ENCODE data around the gene YIF1B.

The YIF1B gene

DNA sequence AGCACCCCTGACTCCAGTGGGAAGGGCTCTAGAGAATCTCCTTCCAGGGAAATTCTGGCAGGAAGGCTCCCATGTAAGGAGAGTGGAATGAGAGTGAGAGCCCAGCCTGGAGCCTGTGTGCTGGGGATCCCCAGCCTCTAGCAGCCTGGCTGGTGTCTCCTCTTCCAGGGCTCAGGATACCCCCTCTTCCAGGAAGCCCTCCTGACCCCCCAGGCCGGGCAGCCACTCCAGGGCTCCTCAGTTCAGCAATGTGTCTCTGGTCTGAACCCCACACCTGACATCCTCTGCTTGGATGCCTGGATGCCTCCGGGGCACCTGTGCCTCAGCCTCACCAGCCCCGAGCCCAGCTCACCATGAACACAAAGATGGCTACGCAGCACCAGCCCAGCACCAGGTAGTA is 8.7 kb downstream of the YIF1B start:
- DNase-seq (ENCODE audit: low spot score), result no peak
- TF ChIP-seq, protein P1, sequence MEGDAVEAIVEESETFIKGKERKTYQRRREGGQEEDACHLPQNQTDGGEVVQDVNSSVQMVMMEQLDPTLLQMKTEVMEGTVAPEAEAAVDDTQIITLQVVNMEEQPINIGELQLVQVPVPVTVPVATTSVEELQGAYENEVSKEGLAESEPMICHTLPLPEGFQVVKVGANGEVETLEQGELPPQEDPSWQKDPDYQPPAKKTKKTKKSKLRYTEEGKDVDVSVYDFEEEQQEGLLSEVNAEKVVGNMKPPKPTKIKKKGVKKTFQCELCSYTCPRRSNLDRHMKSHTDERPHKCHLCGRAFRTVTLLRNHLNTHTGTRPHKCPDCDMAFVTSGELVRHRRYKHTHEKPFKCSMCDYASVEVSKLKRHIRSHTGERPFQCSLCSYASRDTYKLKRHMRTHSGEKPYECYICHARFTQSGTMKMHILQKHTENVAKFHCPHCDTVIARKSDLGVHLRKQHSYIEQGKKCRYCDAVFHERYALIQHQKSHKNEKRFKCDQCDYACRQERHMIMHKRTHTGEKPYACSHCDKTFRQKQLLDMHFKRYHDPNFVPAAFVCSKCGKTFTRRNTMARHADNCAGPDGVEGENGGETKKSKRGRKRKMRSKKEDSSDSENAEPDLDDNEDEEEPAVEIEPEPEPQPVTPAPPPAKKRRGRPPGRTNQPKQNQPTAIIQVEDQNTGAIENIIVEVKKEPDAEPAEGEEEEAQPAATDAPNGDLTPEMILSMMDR (conservative IDR thresholded peaks at IDR 0.05; ENCODE audit: low read depth), result no peak
- H3K27ac ChIP-seq, result peak overlapping the region; percentile 99
- POLR2A ChIA-PET (ENCODE audit: low non-redundant PET), result interaction anchor here (0.6 kb wide), 1 partner anchor 14 kb away, joined by 3 read pairs; no protein-coding TSS in a partner anchor
- CTCF ChIA-PET, result interaction anchor here (0.7 to 1.6 kb wide), 2 partner anchors 12 to 63 kb away, joined by 3 to 4 read pairs; partner anchors contain the start of gene KCNK6

DNA sequence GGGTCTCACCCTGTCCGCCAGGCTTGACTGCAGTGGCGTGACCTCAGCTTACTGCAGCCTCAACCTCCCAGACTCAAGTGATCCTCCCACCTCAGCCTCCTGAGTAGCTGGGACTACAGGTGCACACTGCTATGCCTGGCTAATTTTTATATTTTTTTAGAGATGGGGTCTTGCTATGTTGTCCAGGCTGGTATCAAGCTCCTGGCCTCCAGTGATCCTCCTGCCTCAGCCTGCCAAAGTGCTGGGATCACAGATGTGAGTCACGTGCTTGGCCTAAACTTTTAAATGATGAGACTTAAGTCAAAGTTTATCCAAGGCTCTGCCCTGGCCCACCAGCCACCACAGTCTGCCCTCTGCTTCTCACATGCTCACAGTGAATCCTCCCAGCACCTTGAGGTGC is 9.5 kb downstream of the YIF1B start:
- CTCF ChIA-PET, result interaction anchor here (0.7 kb wide), 1 partner anchor 13 kb away, joined by 3 read pairs; the partner anchor contains the start of gene KCNK6
- POLR2A ChIA-PET (ENCODE audit: low non-redundant PET), result no interaction called here
- peak overlapping the region; percentile 99 for H3K27ac ChIP-seq
- DNase-seq (ENCODE audit: low spot score), result no peak
- TF ChIP-seq, protein P1 (conservative IDR thresholded peaks at IDR 0.05; ENCODE audit: low read depth), result no peak

DNA sequence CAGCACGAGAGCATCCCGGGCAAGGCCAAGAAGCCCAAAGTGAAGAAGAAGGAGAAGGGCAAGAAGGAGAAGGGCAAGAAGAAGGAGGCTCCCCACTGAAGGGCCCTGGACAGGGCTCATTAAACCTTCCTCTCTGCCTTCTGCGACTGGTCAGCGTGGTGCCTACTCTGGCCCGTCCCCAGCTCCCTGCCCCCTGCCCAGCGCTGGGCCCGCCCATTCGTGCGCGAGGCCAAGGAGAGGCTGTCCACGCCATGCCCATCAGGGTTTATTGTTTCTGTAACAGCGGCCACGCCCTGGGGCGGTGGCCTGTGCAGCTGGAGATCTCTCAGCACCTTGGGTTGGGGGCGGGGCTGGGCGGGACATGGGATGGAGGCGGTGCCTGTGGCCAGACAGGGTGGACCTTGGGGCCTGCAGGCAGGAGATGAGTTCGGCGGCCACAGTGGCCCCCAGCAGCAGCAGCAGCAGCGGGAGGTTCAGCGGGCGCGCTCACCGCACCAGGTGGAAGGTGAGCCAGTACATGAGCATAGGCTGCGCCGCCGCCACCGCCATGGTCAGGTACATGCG is 10.8 kb downstream of the YIF1B start:
- TF ChIP-seq, protein P1 (conservative IDR thresholded peaks at IDR 0.05; ENCODE audit: low read depth), result no peak
- peak; percentile 93 for DNase-seq (ENCODE audit: low spot score)
- ChIA-PET CTCF (no interaction called here), POLR2A (ENCODE audit: low non-redundant PET) (interaction anchor here (0.5 to 3.1 kb wide), 5 partner anchors 9 to 83 kb away, joined by 3 to 29 read pairs (median 4); partner anchors contain the start of genes GGN and SPINT2)
- peak overlapping the region; percentile 99 for H3K27ac ChIP-seq

DNA sequence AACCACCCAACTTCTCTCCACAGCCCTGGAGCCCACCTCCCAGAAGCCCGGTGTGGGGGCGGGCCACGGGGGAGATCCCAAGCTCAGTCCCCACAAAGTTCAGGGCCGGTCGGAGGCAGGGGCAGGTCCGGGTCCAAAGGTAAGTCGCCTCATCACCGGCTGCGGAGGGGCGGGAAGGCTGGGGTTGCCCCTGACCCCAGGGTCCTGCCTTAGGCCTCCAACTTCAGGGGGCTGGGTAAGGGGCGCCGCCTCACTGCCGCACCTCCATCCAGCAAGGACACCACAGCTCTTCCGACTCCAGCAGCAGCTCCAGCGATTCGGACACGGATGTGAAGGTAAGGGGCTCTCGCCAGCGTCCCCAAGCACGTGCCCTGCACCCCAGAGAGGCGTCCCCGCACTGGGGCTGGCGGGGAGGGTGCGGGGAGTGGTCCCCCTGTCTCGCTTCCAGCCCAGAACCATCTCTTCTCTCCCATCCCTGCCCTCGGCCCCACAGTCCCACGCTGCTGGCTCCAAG is 11.3 kb downstream of the YIF1B start:
- no peak for DNase-seq (ENCODE audit: low spot score)
- ChIA-PET POLR2A (ENCODE audit: low non-redundant PET) (interaction anchor here (0.5 to 3.1 kb wide), 7 partner anchors 10 to 84 kb away, joined by 3 to 29 read pairs (median 5); partner anchors contain the start of genes GGN, KCNK6 and SPINT2), CTCF (no interaction called here)
- peak overlapping the region; percentile 99 for H3K27ac ChIP-seq
- TF ChIP-seq, protein P1 (conservative IDR thresholded peaks at IDR 0.05; ENCODE audit: low read depth), result no peak

DNA sequence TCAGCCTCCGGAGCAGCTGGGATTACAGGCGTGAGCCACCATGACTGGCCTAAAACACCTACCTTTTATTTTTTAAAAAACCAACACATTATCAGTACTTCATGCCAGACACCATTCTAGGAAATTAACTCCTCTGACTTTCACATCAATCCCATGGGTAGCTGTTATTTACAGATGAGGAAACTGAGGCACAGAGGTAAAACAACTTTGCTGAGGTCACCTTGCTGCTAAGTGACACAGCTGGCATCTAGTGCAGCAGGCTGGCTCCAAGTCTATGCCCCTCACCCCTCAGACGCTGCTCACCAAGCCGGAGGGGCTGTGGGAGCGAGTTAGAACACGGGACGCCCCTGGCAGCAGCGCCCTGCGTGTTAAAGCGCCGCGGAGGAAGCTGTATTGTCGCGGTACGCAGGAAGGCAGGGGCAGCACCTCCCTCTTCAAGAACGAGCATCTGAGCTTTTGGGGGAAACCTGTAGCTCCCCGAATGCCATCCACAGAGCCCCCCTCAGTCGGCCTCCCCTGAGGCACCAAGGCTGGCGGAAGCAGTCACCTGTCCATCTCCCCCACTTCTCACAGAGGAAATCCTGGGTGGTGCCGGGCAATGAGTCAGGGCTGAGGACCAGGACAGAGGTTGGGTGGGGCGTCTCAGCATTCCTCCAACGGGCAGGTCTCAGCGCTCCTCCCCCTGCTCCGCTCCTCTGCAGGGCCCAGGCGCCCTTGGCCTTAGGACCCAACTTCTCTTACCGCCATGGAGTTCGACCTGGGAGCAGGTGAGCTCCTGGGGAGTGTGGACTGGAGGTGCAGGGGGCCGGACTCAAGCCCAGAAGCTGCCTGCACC is 12.0 kb downstream of the YIF1B start, which contains the start of gene C19orf33:
TSS of gene C19orf33 (plus strand) at position 735 of the 835 bp plus-strand sequence. CDS start at position 746, 11 bp downstream.
- peak; percentile 94 for DNase-seq (ENCODE audit: low spot score)
- H3K27ac ChIP-seq, result peak within 1 kb of the TSS; percentile 99
- TF ChIP-seq, protein P1 (conservative IDR thresholded peaks at IDR 0.05; ENCODE audit: low read depth), result no peak
- ChIA-PET CTCF (no interaction called here), POLR2A (ENCODE audit: low non-redundant PET) (interaction anchor here (0.6 to 3.1 kb wide), 5 partner anchors 11 to 67 kb away, joined by 4 to 29 read pairs (median 7); partner anchors contain the start of genes KCNK6 and SPINT2)

Data from RWPE1 (cell line).